ENCODE measurements around the gene PLEKHJ1.

PLEKHJ1 gene

GRCh38 chr19:2251106-2252054, 15.3 kb upstream of the PLEKHJ1 start:
- no peak overlapping the region for H3K4me3 ChIP-seq (ENCODE audit: low read length)
- DNase-seq (ENCODE audit: low read depth), result no peak
- TF ChIP-seq CTCF (IDR thresholded peaks at IDR 0.05; ENCODE audit: insufficient read depth, low read depth, low read length, missing control alignments), result no peak

- H3K4me3 ChIP-seq (ENCODE audit: low read length), result no peak overlapping the region
- DNase-seq (ENCODE audit: low read depth), result no peak
- TF ChIP-seq CTCF (IDR thresholded peaks at IDR 0.05; ENCODE audit: insufficient read depth, low read depth, low read length, missing control alignments), result no peak
Observed at GRCh38 chr19:2250766-2251105, 14.6 kb upstream of the PLEKHJ1 start.

- DNase-seq (ENCODE audit: low read depth), result no peak
- no peak for TF ChIP-seq CTCF (IDR thresholded peaks at IDR 0.05; ENCODE audit: insufficient read depth, low read depth, low read length, missing control alignments)
- H3K4me3 ChIP-seq (ENCODE audit: low read length), result no peak overlapping the region
Observed at GRCh38 chr19:2249880-2250765, 14.0 kb upstream of the PLEKHJ1 start.

- H3K4me3 ChIP-seq (ENCODE audit: low read length), result no peak within 1 kb of the TSS
Observed at GRCh38 chr19:2249010-2249866, 13.1 kb upstream of the PLEKHJ1 start, which contains the start of gene AMH. AMH (plus strand) TSS chr19:2249323; CDS start chr19:2249333, 10 bp downstream.

GRCh38 chr19:2248136-2249009, 12.2 kb upstream of the PLEKHJ1 start:
- no peak for TF ChIP-seq CTCF (IDR thresholded peaks at IDR 0.05; ENCODE audit: insufficient read depth, low read depth, low read length, missing control alignments)
- DNase-seq (ENCODE audit: low read depth), result no peak
- no peak overlapping the region for H3K4me3 ChIP-seq (ENCODE audit: low read length)

More at GRCh38 chr19:2249010-2249866, 13.1 kb upstream of the PLEKHJ1 start, which contains the start of gene AMH:
- DNase-seq (ENCODE audit: low read depth), result no peak
- TF ChIP-seq CTCF (IDR thresholded peaks at IDR 0.05; ENCODE audit: insufficient read depth, low read depth, low read length, missing control alignments), result no peak
